NCI-H524 (cell line): ENCODE measurements around the gene SLC7A1.

Source experiments
- DNase-seq, 2 experiments: peaks; one replicate each; lab custom pipeline; 2025; lab: John Stamatoyannopoulos, UW

SLC7A1 gene

DNA sequence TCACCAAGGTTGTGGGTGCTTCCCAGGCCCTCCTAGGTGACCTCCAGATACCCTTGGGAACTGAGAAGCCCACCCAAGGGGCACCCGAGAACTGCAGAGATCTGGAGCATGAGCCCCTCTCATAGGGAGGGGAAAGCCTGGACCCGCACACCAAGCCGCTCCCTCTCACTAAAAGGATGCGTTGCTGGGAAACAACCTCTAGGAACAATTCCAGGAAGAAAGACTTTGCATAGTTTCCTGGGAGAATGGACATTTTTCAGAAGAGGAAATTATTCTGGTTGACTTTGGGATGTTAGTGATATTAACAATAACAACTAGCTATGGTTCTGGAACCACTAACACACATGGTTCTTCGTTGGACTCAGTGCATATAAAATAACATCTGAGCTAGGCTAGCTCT lies 64.6 kb downstream of the SLC7A1 start:
- DNase-seq, result no peak

DNA sequence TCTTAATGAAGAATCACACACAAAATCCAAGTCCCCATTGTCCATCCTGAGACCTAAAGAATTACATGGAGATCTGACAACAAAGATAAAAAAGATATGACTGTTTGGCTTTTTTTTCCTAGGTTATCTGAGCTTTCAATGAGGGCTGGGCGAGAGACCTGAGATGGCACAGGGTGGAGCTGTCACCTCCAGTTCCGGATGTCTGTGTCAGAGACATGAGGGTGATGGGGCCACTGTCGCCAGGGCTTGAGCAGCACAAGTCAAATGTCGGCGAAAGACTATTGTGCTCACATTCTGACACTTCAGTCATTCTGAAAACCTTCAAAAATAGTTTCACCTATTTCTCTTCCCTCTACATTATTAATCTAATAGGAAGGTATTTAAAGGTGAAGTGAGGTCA lies 65.7 kb downstream of the SLC7A1 start:
- DNase-seq, result no peak

DNA sequence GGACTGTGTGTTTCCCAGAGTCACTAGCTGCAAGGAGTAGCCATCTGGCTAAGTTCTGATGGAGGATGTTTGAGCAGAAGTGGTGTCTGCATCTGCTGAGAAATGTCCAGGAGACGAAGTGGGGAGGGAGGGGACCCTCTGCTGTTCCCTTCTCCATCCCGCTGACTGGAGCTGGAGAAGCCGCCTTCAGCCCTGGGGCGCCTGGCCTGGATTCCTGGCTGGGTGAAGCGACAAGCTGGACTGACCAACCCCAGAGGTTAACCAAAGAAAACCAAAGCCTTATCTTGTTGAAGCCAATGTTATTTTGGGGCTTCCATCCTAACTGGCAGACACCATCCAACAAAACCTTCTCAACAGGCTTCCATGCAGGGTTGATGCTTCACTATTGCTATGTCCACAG lies 67.6 kb downstream of the SLC7A1 start:
- peak in 1 of 2 experiments; percentile 35 for DNase-seq

DNA sequence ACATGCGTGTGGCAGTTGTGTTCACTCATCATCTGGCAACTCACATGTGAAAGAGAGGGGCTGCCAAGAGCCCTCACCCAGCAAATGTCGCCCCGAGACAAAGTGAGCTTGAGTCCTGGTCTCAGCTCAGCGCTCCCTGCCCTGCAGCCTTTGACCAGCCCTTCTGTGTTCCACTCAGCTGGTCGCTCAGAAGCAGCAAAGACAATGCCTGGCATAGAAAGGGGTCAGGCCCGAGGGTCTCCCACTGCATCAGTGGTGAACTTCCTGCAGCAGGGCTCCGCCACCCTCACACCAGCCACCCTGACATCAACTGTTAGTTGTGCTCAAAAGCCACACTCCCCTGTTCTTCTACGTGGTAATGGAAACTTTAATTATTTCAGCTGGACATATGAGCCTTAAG lies 68.0 kb downstream of the SLC7A1 start:
- no peak for DNase-seq

DNA sequence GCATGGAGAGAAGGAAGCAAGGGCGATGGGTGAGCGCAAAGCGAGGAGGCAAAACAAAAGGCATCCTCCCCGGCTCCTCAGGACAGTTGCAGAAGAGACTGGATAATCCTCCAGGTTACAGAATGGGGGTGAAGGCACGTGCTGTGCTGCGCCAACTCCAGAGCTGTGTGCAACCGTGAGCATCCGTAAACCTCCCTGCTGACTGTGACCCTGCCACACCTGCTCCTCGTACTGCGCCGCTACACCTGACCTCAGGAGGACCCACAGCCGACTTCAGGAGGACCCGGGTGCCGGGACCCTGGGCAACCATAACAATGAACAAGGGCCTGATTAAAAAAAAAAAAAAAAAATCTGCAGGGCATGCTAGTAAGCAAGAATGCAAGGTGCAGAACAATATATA lies 68.7 kb downstream of the SLC7A1 start:
- DNase-seq, result no peak

DNA sequence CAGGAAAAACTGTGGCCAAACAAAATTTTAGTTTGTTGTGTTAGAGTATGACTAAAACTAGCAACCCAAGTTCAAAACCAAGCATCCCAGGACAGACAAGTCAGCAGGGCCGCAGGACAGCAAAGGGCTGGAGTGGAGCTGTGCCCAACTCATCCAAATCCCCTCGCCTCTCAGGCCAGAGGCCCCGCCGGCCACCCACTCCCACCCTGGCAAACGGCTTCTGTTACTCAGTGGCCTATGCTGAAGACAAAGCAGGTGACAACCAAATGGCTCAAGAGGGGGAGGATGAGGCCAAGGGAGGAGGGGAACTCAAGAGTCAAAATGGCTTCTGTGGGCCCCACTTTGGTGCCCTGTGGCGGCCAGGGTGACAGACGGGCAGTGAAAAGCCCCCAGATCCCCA lies 69.7 kb downstream of the SLC7A1 start:
- DNase-seq, result no peak

DNA sequence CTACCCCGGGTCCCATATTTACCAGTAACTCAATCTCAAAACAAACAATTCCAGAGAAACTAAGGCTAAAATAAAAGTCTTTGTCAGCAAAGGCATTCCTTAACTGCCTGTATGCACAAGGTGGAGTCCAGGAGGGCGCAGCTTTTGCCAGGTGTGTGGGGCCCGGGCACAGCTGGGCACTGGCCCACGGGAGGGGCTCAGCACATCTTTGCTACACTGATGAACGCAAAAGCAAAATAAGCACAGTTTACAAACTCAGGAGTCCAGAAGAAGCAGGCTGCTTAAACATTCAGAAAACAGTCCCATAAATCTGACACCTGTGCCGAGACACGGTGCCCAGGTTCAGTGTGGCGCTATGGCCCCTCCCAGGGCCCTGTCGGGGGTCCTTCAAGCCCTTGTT lies 70.8 kb downstream of the SLC7A1 start:
- no peak for DNase-seq

DNA sequence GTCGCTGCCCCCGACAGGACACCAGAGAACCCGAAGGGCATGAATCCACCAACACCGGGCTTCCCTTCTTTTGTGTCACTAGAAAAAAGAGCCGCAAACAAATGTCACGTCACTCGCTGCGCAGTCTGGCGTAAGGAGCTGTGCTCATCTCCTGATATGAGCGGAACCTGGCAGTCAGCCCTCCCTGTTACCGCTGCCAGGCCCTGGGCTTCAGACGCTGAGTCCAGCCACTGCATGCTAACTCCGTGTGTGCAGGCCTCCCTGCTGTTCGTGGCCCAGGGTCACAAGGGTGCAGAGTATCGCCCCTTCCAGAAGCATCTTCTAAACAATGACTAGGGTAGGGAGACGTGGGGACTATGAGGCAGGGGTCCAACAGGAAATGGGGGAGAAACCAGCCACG lies 71.3 kb downstream of the SLC7A1 start:
- DNase-seq, result no peak

DNA sequence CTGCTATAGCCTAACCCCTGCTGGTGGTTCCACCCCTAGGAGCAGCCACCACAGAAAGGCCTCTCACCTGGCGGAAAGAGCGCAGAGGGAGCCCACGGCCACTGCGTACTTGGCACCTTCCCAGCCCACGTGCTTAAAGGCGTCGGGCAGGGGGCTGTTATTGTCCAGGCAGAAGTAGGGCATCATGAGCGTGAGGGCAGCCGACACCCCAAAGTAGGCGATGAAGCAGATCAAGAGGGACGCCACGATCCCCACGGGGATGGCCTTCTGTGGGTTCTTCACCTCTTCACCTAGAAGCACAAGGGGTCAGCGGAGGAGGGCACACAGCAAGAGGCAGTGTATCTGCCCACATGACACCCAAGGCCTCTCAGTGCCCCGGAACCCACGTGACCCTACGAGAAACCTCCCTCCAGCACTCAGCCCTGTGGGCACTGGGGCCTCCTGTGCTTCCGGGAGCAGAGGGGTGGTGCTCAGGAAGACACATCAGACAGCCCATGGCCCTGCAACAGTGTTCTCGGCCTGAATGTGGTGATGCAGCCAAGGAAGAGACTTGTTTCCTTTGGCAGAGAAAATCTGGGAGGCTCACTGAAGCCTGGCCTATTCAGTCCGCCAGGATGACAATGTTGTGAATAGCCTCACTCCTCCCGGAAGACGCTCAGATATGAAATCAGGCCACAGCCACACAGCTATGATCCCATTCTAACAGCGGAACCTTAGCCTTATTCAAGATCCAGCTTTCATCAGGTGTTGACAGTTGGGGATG lies 72.1 kb downstream of the SLC7A1 start:
- no peak for DNase-seq

DNA sequence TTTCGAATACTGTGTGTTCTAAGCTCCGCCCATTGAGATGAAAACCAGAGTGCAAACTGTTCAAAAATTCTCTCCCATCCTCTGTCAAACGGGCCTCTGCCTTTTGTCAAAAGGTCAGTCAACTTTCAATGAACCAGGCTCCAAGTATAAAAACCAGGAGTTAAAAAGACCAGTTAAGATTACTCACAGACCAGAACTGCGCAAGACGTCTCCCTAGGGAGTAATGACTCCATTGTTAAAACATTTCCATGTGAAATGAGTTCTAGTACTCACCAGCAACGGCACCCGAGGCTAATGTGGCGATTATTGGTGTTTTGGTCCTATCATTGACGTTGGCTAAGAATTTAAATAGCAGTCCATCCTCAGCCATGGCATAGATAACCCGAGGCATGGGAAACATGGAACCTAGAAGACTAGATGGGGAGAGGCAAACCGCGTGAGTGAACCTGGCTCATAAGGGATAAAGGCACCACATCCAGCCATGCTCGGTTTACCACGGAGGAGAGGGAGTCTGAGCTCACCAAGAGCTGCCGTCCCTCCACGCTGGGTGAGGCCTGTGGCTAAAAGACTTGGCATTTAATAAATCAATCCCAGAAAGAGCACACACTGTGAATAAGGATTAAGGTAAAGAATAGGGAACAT lies 73.3 kb downstream of the SLC7A1 start:
- DNase-seq, result no peak

DNA sequence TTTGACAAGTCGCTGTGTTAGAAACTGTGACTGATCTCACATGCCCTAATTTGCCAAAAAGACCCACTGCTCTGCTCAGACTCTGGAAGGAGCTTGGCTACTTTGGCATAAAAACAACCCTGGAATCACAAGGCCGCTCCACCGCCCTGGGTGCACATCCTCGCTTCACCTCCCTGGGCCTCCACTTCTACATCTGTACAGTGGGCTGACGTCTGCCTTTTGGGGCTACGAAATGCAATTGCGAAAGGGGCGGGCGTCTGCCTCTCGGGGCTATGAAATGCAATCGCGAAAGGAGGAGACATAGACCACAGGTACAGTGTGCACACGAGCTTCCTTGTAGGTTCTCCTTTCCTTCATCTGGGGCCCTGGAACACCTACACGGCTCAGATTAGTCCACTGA lies 74.2 kb downstream of the SLC7A1 start:
- DNase-seq, result no peak

DNA sequence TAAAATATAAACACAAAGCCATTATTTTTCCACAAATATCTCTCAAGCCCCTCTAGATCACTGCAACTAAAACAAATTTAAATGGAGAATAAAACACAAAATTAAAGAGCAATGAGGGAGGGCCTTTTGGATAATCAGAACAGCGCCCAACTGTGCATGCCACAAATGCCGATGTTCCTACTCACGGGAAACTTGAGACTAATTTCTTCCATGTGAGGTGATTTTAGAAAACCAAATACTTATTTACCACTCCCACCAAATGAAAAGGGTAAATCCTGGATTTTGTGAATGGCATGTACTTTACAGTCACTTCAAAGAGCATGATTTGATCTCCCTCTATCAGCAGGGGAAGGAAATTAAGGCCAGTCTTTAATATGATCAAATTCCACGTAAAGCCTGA lies 74.8 kb downstream of the SLC7A1 start:
- DNase-seq, result no peak

DNA sequence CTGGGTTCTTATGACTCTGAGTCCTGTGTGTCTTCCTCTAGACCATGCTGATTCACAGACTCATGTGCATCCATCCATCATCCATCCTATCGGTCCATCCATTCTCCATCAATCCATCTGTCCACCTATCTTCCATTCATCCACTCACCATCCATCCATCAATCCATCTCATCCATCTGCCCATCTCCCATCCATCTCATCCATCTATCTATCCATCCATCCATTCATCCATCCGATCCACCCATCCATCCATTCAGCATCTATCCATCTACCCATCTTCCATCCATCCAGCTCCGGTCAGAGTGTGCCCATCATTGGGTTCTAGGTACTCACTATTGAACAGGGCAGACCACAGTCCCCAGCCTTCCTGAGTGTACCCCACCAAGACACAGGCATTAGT lies 75.6 kb downstream of the SLC7A1 start:
- no peak for DNase-seq

DNA sequence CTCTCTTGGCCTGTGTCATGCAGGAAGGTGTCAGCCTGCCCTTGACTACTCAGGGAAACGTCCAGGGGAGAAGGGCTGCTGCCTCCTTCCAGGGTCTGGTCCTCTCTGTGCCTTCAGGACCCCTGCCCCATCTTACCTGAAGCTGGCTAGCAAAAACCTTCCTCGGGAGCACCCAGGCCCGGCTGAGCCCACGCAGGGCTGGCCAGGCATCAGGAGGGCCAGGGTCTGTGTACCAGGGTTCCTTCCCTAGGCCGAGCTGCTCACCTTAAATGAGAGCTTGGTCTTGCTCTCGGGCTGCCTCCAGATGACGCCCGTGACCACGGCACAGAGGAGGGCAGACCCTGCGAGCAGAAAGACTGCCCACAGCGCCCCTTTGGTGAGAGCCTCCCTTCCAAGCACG lies 78.6 kb downstream of the SLC7A1 start:
- DNase-seq, result no peak

DNA sequence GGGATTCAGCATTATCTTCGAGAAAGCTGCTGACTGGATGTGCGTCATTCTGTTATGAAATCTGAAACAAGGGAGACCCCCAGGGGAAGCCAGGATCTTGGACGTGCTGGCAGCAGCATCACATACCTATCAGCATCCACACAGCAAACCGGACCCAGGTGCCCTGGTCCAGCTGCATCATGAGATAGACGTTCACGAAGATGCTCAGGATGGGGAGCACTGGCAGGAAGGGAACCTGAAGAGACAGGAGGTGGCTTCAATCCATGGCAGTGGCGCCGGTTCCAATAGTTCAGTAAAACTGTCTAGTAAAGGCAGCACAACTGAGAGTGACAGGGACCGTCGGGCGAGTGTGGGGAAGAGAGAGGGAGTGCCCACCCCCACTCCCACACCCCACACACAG lies 79.5 kb downstream of the SLC7A1 start:
- DNase-seq, result no peak

DNA sequence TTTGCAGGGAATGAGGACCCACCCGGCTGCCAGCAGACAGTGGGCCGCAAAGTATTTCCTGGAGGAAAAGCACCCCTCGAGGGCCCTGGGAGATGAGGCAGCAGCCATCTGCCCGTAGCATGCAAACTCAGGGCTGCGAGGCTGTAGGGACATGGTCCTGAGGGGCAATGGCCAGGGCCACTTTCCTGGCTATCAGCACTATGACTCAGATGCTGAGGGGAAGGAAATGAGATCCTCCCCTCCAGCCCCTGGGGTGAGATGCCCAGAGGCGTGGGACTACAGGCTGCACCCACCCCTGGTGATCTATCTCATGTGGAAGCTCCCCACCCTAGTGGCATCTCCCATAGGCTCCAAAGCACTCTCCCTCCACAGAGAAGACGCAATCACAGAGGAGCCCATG lies 80.1 kb downstream of the SLC7A1 start:
- DNase-seq, result no peak

DNA sequence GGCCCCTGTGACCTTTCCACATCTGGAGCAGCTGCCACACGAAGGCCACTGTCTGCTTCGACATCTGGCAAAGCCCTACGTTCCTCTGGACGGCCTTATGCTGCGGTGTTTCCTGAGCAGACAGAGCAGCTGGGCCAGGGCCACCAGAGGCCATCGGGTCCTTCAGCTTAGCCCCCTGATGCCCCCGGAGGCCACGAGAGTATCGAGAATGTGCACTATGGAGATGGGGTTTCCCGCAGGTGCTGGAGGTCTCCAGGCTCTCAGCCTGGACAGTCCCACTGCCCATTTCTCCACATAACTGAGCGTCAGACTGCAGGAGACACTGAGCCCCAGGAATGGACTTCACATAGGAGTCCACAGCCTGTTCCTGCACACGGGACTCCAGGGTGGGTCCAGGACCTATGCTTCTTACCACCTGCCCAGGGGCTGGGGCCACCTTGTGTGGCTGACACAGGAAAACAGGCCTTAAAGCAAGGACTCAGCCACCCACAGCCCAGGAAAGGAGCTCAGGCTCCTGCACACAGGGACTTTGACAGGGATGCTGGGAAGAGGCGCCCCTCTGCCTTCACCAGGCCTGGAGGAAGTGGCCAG lies 80.7 kb downstream of the SLC7A1 start:
- DNase-seq, result no peak

DNA sequence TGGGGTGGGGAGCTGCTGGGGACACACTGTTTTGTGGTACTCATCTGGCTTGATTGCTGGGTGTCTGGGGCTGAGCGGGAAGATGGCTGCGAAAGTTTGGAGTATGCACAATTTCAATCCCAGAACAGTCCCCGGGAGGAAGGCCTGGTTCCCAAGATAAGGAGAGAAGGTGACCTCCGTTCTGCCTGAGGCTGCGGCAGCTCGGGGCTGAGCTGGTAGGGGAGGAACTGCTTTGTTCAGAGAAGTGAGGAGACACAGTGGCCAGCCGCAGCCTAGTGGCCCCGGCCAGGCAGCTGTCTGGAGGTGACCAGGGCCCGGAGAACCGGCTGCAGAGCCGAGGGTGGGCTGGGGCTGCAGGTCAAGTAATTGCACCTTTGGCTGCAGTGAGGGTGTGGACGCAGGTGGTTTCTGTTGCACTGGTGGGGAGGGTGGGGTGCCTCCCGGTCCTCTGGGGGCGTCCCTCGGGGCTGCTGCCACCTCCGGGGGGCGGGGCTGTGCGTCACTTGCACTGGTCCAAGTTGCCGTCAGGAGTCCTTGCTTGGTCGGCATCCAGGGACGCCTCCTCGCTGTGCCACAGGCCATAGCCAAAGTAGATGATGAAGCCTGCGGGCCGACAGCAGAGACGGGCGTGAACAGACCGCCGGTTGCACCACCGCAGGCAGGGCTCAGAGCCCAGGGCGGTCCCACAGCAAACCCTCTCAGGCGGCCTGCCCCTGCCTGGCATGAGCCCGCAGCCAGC lies 81.3 kb downstream of the SLC7A1 start:
- no peak for DNase-seq

DNA sequence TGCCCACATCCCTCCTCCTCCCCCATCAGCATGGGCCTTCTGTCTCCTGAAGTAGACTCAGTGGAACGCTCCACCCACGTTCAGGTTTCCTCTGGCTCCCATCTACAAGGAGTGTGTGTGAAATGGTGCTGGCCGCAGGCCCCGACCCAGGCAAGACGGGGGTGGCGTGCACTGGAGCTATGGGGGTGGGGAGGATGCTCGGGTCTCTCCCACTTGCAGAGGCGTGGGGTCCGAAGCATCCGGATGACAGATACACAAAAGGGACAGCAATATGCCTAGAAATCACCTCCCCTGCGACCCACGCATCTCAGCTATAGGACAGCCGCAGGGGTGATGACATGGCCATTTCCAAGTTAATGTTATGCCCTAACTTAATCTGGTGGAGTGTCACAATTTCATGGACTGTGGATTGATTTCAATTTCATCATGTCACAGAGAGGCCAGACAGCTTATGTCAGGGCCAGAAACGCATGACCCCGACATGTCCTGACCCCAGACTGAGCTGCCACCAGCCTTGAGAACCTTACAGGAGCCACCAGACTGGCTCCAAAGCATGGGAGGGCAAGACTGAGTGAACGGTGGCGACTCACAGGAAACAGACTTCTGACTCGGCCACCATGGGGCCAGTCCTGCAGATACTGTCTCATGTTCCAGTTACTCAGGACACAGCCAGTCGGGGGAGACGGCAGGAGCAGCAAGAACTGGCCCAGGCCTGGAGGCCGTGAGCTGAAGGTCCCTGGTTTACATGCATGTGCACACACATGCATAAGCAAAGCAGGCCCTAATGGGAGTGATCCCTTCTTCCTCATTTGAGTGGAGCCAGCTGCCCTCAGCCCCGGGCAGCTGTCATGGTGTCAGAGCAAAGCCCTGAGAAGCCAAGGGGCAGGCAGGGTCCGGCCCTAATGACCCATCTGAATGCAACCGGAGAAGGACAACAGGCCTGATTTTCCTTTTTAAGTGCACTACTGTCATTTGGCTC lies 82.2 kb downstream of the SLC7A1 start:
- DNase-seq, result no peak

DNA sequence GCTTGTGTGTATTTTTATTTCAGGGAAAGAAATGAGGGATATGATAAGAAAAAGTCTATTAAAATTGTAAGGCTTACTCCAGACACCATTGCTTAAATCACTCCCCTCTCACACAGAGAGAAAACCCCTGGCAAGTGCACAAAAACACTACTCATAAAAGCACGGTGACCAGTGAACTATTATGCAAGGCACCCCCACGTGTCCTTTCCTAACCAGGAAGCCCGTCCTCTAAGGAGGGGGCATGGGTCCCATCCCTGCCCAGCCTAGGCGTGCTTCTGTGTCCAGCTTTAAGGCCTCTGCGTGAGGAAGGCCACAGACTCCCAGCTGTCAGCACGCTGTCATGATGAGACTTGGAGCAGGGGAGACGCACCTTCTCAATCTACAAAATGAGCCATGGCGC lies 83.5 kb downstream of the SLC7A1 start:
- DNase-seq, result no peak

DNA sequence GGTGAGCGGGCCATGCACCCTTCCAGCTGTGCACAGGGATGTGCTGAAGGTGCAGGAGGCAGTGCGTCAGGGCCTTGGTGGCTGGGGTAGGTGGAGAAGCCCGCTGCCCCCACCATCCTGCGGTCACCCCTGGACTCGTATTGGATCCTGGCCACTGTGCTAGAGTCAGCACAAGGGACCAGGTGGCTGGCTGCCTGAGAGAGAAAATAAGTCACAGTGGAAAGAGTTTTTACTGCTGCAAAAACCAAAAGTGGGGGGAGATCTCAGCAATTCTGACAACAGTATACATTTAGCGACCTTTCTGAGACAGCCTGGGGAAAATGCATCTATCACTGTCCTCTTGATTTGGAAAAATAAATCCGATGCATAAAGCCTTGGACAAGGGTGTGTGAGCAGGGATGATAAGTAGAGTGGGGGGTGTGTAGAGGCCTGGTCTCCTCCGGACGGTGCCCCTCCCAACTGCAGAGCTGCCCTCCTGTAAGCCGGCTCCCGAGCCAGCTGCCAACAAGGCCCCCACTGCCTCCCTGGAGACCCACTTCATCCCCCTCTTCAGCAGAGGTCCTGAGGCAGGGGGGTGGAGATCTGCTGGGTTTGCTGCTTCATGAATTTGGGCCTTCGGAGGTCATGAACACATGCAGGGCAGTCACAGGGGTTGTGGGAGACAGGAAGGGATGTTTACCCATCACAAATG lies 84.2 kb downstream of the SLC7A1 start:
- DNase-seq, result peak; percentile 29 to 62
